Endodermal cell (in vitro differentiated cells): Measurements from ENCODE around the gene EDC4. TPM values are rescaled to one million over a fixed set of nuclear protein-coding genes. Genes with fewer than 3 reads are reported as not detected.

ENCODE experiments used
- DNase-seq: peaks from one replicate; pipeline ENCODE4 v3.0.0-alpha.2; 2017
- H3K27ac ChIP-seq: 2 replicates; pipeline ENCODE4 v1.5.1; 2013; ENCODE audit warnings: mild to moderate bottlenecking, low read depth, low read length, moderate library complexity
- H3K27me3 ChIP-seq: 2 replicates; pipeline ENCODE4 v1.6.1; 2013; ENCODE audit warnings: mild to moderate bottlenecking, low read length, moderate library complexity; ENCODE audit not compliant: insufficient read depth, control insufficient read depth, poor library complexity, severe bottlenecking
- H3K36me3 ChIP-seq: 2 replicates; pipeline ENCODE4 v1.7.0; 2013; ENCODE audit warnings: mild to moderate bottlenecking, low read length, moderate library complexity; ENCODE audit not compliant: control insufficient read depth, insufficient read depth
- H3K4me1 ChIP-seq: one replicate; pipeline ENCODE4 v1.7.0; 2013; ENCODE audit warnings: low read length; ENCODE audit not compliant: control insufficient read depth, insufficient read depth
- H3K4me3 ChIP-seq: 2 replicates; pipeline ENCODE4 v1.5.1; 2013; ENCODE audit warnings: mild to moderate bottlenecking, low read length, moderate library complexity
- H3K9ac ChIP-seq: 2 replicates; pipeline ENCODE4 v1.6.1; 2013; ENCODE audit warnings: mild to moderate bottlenecking, low read length, moderate library complexity; ENCODE audit not compliant: poor library complexity, severe bottlenecking; ENCODE audit errors: extremely low read depth
- H3K9me3 ChIP-seq: 2 replicates; pipeline ENCODE4 v1.6.1; 2013; ENCODE audit warnings: mild to moderate bottlenecking, low read length, moderate library complexity; ENCODE audit not compliant: control insufficient read depth
- H3K27ac Mint-ChIP-seq: 2 replicates; pipeline ENCODE4 v1.8.0; 2020; ENCODE audit warnings: mixed read lengths
- H3K27me3 Mint-ChIP-seq: 2 replicates; pipeline ENCODE4 v1.8.0; 2021; ENCODE audit warnings: mild to moderate bottlenecking, mixed read lengths; ENCODE audit not compliant: insufficient read depth
- H3K36me3 Mint-ChIP-seq: 2 replicates; pipeline ENCODE4 v1.8.0; 2020; ENCODE audit warnings: low read depth, mixed read lengths
- H3K4me1 Mint-ChIP-seq: 2 replicates; pipeline ENCODE4 v1.8.0; 2020; ENCODE audit warnings: mixed read lengths
- H3K4me3 Mint-ChIP-seq: 2 replicates; pipeline ENCODE4 v1.8.0; 2020; ENCODE audit warnings: mild to moderate bottlenecking, moderate library complexity, mixed read lengths
- H3K9me3 Mint-ChIP-seq: 2 replicates; pipeline ENCODE4 v1.8.0; 2020; ENCODE audit warnings: mild to moderate bottlenecking, mixed read lengths
- CTCF ChIP-seq: fragments of 200-600 bp; sonication (generic); conservative IDR thresholded peaks from 2 replicates; pipeline ENCODE4 v1.5.0; 2021; ENCODE audit warnings: antibody characterized with exemption, mild to moderate bottlenecking
- WGBS, 2 experiments: methylation state at CpG; one replicate each; pipeline versions ENCODE4 v1.1.5 to v1.1.7; 2013; ENCODE audit warnings: missing lambda C conversion rate in 2 of 2, mixed read lengths in 1 of 2; ENCODE audit not compliant: insufficient coverage in 1 of 2, insufficient read length in 1 of 2; 5-methylcytosine and 5-hydroxymethylcytosine counted together
- total RNA-seq, 2 donors: library from RNA; stranded (reverse); fragmentation: NEBNext Ultra II Directional in 1 of 2; extraction: Animal tissue kit (Norgen Biotek cat#: 25700) in 1 of 2; gene quantifications; 2 replicates in 1 of 2; 3 replicates in 1 of 2; pipeline ENCODE4 v1.2.1, GENCODE V29; 2021

EDC4 gene
- total RNA-seq, 2 donors from 2014 or later = 69.2 to 74.3 TPM

GRCh38 chr16:67902831-67903230 is 30.0 kb downstream of the EDC4 start:
- no peaks in the 10 kb centered on the region for H3K9me3 ChIP-seq
- no peaks in the 10 kb centered on the region for H3K4me1 Mint-ChIP-seq
- no peak for TF ChIP-seq CTCF
- H3K27me3 ChIP-seq = no peaks in the 10 kb centered on the region
- H3K4me3 ChIP-seq = no peak overlapping the region
- no peak for DNase-seq
- peaks cover 15% of the 10 kb centered on the region for H3K36me3 Mint-ChIP-seq
- H3K27ac Mint-ChIP-seq = no peak overlapping the region
- H3K27me3 Mint-ChIP-seq = no peaks in the 10 kb centered on the region
- no peak overlapping the region for H3K4me3 Mint-ChIP-seq
- H3K9me3 Mint-ChIP-seq = no peaks in the 10 kb centered on the region
- no peak overlapping the region for H3K9ac ChIP-seq
- WGBS, 2 experiments = 91 to 95% methylated on average over 3 to 4 of the region's 4 CpGs
- H3K4me1 ChIP-seq = no peaks in the 10 kb centered on the region
- no peak overlapping the region for H3K27ac ChIP-seq
- H3K36me3 ChIP-seq = peaks cover 7% of the 10 kb centered on the region

GRCh38 chr16:67907397-67908180 is 34.7 kb downstream of the EDC4 start:
- Histone ChIP-seq H3K9ac (no peak overlapping the region), H3K4me3 (no peak overlapping the region), H3K36me3 (peaks cover 27% of the 10 kb centered on the region), H3K27ac (no peak overlapping the region), H3K9me3 (no peaks in the 10 kb centered on the region), H3K27me3 (no peaks in the 10 kb centered on the region), H3K4me1 (no peaks in the 10 kb centered on the region)
- no peak overlapping the region for H3K4me3 Mint-ChIP-seq
- peaks cover 35% of the 10 kb centered on the region for H3K36me3 Mint-ChIP-seq
- no peak for DNase-seq
- no peaks in the 10 kb centered on the region for H3K9me3 Mint-ChIP-seq
- H3K4me1 Mint-ChIP-seq = no peaks in the 10 kb centered on the region
- peak overlapping the region; percentile 26 for H3K27ac Mint-ChIP-seq
- H3K27me3 Mint-ChIP-seq = no peaks in the 10 kb centered on the region
- 94% methylated on average over 9 to 10 of the region's 11 CpGs for WGBS, 2 experiments
- TF ChIP-seq CTCF = no peak

GRCh38 chr16:67909056-67909742 is 36.3 kb downstream of the EDC4 start:
- no peaks in the 10 kb centered on the region for H3K27me3 Mint-ChIP-seq
- H3K4me1 ChIP-seq = no peaks in the 10 kb centered on the region
- H3K4me3 ChIP-seq = no peak overlapping the region
- no peak for TF ChIP-seq CTCF
- no peaks in the 10 kb centered on the region for H3K27me3 ChIP-seq
- peak overlapping the region; percentile 44 for H3K27ac Mint-ChIP-seq
- peaks cover 20% of the 10 kb centered on the region for H3K36me3 ChIP-seq
- peaks cover 28% of the 10 kb centered on the region for H3K36me3 Mint-ChIP-seq
- H3K9me3 ChIP-seq = no peaks in the 10 kb centered on the region
- peaks cover 5% of the 10 kb centered on the region for H3K4me1 Mint-ChIP-seq
- no peak overlapping the region for H3K4me3 Mint-ChIP-seq
- no peaks in the 10 kb centered on the region for H3K9me3 Mint-ChIP-seq
- 95 to 97% methylated on average over 35 to 36 of the region's 36 CpGs for WGBS, 2 experiments
- no peak overlapping the region for H3K27ac ChIP-seq
- H3K9ac ChIP-seq = no peak overlapping the region
- no peak for DNase-seq
